Upper lobe of left lung (tissue), 6 donors: ENCODE measurements around the gene MRGPRD. TPM values are rescaled to one million over a fixed set of nuclear protein-coding genes. Genes with fewer than 3 reads are reported as not detected.
A peak's percentile ranks its signal among the peaks of the same experiment; 100 is the strongest.

Source experiments
- ATAC-seq, 2 donors: fragments of 200-7000 bp; cut with Tn5 transposase; one replicate each; pipeline ENCODE4 v1.9.1; 2022; ENCODE audit warnings: mild to moderate bottlenecking in 2 of 2, moderate library complexity in 2 of 2; ENCODE audit not compliant: low FRiP score in 2 of 2
- DNase-seq, 2 donors: peaks; one replicate each; pipeline ENCODE4 v3.0.0-alpha.2; 2019 to 2020
- H3K27ac ChIP-seq, 4 donors: fragments of 200-600 bp; sonication (generic); one replicate each; pipeline ENCODE4 v1.5.1; 2016 to 2019
- H3K27me3 ChIP-seq, 4 donors: fragments of 200-600 bp; sonication (generic); one replicate each; pipeline ENCODE4 v1.5.1; 2017 to 2019
- H3K36me3 ChIP-seq, 4 donors: fragments of 200-600 bp; sonication (generic); one replicate each; pipeline ENCODE4 v1.5.1; 2016 to 2019
- H3K4me1 ChIP-seq, 4 donors: fragments of 200-600 bp; sonication (generic); one replicate each; pipeline ENCODE4 v1.5.1; 2018 to 2019
- H3K4me3 ChIP-seq, 4 donors: fragments of 200-600 bp; sonication (generic); one replicate each; pipeline ENCODE4 v1.5.1; 2017 to 2019; ENCODE audit warnings: mild to moderate bottlenecking in 2 of 4, moderate library complexity in 1 of 4
- H3K9me3 ChIP-seq, 4 donors: fragments of 200-600 bp; sonication (generic); one replicate each; pipeline ENCODE4 v1.5.1; 2018 to 2019
- EP300 ChIP-seq, 4 donors: sonication (generic); formaldehyde crosslinking; IDR thresholded peaks; one replicate each; pipeline ENCODE4 v1.5.1; 2017; ENCODE audit warnings: antibody characterized with exemption in 4 of 4, control low read depth in 2 of 4
- POLR2A ChIP-seq, 4 donors: fragments of 450-650 bp; IDR thresholded peaks; one replicate each; pipeline ENCODE4 v1.5.1; 2016 to 2017; ENCODE audit warnings: antibody characterized with exemption in 4 of 4, mild to moderate bottlenecking in 2 of 4
- POLR2AphosphoS5 ChIP-seq, 2 donors: sonication (generic); formaldehyde crosslinking; IDR thresholded peaks; one replicate each; pipeline ENCODE4 v1.5.1; 2017; ENCODE audit warnings: antibody characterized with exemption in 2 of 2
- WGBS, 2 donors: methylation state at CpG; one replicate each; pipeline ENCODE4 v1.1.5; 2017 to 2018; 5-methylcytosine and 5-hydroxymethylcytosine counted together
- total RNA-seq, 6 donors: library from RNA; depleted of rRNA in 4 of 6; stranded (reverse); fragments of >200 nt in 4 of 6; gene quantifications; one replicate each; pipeline versions ENCODE4 v1.1.0 to v1.2.1, GENCODE V29; 2016 to 2021
- TF ChIP-seq, protein P1 (sequence below), 6 experiments: fragments of 450-650 bp in 4 of 6; fragments of 200-600 bp in 2 of 6; sonication (generic) in 2 of 6; IDR thresholded peaks; one replicate each; pipeline ENCODE4 v1.5.1; 2016 to 2019; ENCODE audit warnings: antibody characterized with exemption in 6 of 6
- donor health status: DM: no; HTN: no; CAD: no; lungs with moderate emphysema.
- donor health status: DM: no; HTN: yes; CAD: no; lungs with severe emphysema.

MRGPRD gene
- total RNA-seq, 6 donors from 2014 or later = not detected

DNA sequence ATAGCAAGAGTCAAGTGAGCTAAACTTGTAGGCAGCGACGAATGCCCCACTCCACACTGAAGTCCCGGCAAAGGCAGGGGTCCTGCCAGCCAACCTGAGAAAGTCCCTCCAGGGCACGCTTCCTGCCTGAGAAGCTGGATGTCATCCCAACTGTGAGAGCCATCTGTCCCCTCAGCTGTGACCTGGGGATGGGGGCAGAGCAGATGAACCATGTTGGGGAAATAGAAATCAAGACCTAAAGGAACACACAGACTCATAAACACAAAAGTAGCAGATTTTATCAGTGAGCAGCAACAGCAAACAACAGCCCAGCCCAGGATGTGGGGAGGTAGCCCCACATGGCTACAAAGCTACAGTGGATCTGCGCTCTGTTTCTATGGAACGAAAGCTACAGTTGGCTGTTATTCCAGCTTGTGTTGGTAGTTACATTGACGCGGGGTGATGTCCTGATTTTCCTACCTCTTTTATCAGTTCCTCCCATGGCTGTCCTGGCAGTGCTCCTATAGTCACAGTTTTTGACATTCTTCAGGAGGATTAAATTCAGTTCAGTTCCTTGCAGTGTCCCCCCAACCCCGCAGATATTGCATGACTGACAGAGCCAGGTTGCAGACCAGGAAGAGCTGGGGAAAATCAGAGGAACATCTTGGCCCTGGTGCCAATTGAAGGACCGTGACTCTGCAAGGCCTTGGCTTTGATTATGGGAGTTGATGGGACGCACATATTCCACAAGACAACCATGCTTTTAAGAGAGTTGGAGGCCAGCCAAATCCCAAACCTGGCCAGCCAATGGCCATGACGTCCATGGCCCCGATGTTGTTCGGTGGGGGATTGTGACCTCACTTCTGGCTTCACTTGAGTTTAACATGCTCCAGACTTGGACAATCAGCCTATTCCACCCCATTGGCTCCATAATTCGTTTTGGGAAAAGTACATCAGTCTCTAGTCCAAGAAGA is 14.6 kb downstream of the MRGPRD start:
- ATAC-seq = peak in 1 of 2 donors; percentile 50
- no peak overlapping the region for H3K27ac ChIP-seq
- no peaks in the 10 kb centered on the region for H3K9me3 ChIP-seq
- H3K4me3 ChIP-seq = no peak overlapping the region
- WGBS, 2 donors = 85 to 86% methylated on average over 14 to 15 of the region's 15 CpGs
- H3K4me1 ChIP-seq = no peaks in the 10 kb centered on the region
- H3K27me3 ChIP-seq = no peaks in the 10 kb centered on the region
- no peaks in the 10 kb centered on the region for H3K36me3 ChIP-seq
- no peak for TF ChIP-seq POLR2A (IDR thresholded peaks at IDR 0.05)
- TF ChIP-seq EP300 (IDR thresholded peaks at IDR 0.05) = no peak
- TF ChIP-seq POLR2AphosphoS5 (IDR thresholded peaks at IDR 0.05) = no peak
- TF ChIP-seq, protein P1, sequence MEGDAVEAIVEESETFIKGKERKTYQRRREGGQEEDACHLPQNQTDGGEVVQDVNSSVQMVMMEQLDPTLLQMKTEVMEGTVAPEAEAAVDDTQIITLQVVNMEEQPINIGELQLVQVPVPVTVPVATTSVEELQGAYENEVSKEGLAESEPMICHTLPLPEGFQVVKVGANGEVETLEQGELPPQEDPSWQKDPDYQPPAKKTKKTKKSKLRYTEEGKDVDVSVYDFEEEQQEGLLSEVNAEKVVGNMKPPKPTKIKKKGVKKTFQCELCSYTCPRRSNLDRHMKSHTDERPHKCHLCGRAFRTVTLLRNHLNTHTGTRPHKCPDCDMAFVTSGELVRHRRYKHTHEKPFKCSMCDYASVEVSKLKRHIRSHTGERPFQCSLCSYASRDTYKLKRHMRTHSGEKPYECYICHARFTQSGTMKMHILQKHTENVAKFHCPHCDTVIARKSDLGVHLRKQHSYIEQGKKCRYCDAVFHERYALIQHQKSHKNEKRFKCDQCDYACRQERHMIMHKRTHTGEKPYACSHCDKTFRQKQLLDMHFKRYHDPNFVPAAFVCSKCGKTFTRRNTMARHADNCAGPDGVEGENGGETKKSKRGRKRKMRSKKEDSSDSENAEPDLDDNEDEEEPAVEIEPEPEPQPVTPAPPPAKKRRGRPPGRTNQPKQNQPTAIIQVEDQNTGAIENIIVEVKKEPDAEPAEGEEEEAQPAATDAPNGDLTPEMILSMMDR (IDR thresholded peaks at IDR 0.05) = no peak
- no peak for DNase-seq

DNA sequence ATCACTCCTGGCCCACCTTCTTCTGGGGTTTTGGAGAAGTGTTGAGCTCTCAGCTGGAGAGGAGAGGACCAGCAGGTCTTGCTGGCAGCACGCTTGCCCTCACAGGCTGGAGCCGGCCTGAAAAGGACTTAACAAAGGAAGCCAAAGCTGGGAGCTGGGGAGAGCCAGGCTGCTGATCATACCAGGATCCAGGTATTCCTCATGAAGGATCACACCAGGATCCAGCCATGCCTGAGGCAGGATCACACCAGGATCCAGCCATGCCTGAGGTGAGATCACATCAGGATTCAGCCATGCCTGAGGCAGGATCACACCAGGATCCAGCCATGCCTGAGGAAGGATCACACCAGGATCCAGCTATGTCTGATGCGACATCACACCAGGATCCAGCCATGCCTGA is 17.0 kb downstream of the MRGPRD start:
- TF ChIP-seq POLR2A (IDR thresholded peaks at IDR 0.05) (no peak), POLR2AphosphoS5 (IDR thresholded peaks at IDR 0.05) (no peak), EP300 (IDR thresholded peaks at IDR 0.05) (no peak)
- TF ChIP-seq, protein P1 (IDR thresholded peaks at IDR 0.05) = no peak
- ATAC-seq (peak; percentile 55 to 84), DNase-seq (no peak)
- 84 to 89% methylated on average over 3 of the region's 3 CpGs for WGBS, 2 donors
- Histone ChIP-seq H3K27me3 (no peaks in the 10 kb centered on the region), H3K36me3 (no peaks in the 10 kb centered on the region), H3K4me1 (no peaks in the 10 kb centered on the region), H3K4me3 (no peak overlapping the region), H3K9me3 (no peaks in the 10 kb centered on the region), H3K27ac (no peak overlapping the region)

DNA sequence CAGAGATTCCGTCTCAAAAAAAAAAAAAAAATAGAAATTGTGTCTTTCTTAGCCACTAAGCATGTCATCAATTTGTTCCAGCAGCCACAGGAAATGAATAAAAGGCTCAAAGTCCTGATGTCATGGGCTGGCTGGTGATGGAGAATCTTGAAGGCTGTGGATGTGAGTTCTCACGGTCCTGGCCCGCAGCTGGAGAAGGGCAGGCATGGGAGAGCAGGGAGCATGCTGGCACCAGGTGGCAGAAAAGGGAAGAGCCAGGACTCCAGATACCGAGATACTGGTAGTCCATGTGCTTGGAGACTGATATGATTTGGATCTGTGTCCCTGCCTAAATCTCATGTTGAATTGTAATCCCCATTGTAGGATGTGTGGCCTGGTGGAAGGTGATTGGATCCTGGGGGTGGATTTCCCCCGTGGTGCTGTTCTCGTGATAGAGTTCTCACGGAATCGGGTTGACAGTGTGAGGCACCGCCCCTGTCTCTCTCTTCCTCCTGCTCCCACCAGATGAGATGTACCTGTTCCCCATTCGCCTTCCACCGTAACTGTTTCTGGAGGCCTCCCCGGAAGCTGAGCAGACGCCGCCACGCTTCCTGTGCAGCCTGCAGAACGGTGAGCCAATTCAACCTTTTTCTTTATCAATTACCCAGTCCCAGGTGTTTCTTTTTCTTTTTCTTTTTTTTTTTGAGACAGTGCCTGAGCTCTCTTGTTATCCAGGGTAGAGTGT is 18.1 kb downstream of the MRGPRD start:
- no peaks in the 10 kb centered on the region for H3K36me3 ChIP-seq
- DNase-seq (no peak), ATAC-seq (no peak)
- no peaks in the 10 kb centered on the region for H3K27me3 ChIP-seq
- TF ChIP-seq EP300 (IDR thresholded peaks at IDR 0.05) = no peak
- TF ChIP-seq POLR2A (IDR thresholded peaks at IDR 0.05) = no peak
- no peak for TF ChIP-seq POLR2AphosphoS5 (IDR thresholded peaks at IDR 0.05)
- TF ChIP-seq, protein P1 (IDR thresholded peaks at IDR 0.05) = no peak
- H3K4me1 ChIP-seq = no peaks in the 10 kb centered on the region
- no peak overlapping the region for H3K4me3 ChIP-seq
- no peaks in the 10 kb centered on the region for H3K9me3 ChIP-seq
- 74 to 85% methylated on average over 16 of the region's 16 CpGs for WGBS, 2 donors
- no peak overlapping the region for H3K27ac ChIP-seq

DNA sequence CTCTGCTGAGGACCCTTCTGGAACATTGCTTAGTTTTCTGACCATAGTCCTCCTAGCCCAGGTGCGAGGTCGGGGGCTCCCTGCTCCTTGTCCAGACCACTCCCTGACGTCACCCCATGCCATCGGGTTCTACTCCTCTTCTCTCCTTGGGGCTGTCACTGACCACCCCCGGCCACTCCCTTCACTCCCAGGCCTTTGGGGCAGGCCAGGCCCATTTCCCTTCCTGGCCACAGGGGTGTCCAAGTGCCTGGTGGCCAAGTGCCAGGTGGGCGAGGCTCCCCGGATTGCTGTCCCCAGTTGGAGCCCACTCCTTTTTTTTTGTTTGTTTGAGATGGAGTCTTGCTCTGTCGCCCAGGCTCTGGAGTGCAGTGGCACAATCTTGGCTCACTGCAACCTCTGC is 19.5 kb downstream of the MRGPRD start:
- H3K4me1 ChIP-seq = peaks cover 0 to 3% (median 0%) of the 10 kb centered on the region in 4 donors
- TF ChIP-seq EP300 (IDR thresholded peaks at IDR 0.05) (no peak), POLR2AphosphoS5 (IDR thresholded peaks at IDR 0.05) (no peak), POLR2A (IDR thresholded peaks at IDR 0.05) (no peak)
- TF ChIP-seq, protein P1 (IDR thresholded peaks at IDR 0.05) = no peak
- 64 to 77% methylated on average over 8 of the region's 8 CpGs for WGBS, 2 donors
- DNase-seq (peak in 1 of 2 donors; percentile 53), ATAC-seq (no peak)
- no peaks in the 10 kb centered on the region for H3K36me3 ChIP-seq
- no peak overlapping the region for H3K27ac ChIP-seq
- H3K9me3 ChIP-seq = no peaks in the 10 kb centered on the region
- H3K4me3 ChIP-seq = no peak overlapping the region
- no peaks in the 10 kb centered on the region for H3K27me3 ChIP-seq
